Measurements from ENCODE around the gene GSG1.

GRCh38 chr12:13103391-13104033 is at the start of gene GSG1:
- no peak for TF ChIP-seq POLR2A (IDR thresholded peaks at IDR 0.05; ENCODE audit: low read length)
- TF ChIP-seq GATA1 (IDR thresholded peaks at IDR 0.05; ENCODE audit: low read depth, low read length), result no peak
